Stimulated activated CD4-positive, alpha-beta T cell treated with anti-CD3 and anti-CD28 coated beads, Interleukin-4, amount 100 ng/mL, for 48 hours (primary cell): ENCODE data around the gene PLPPR3.
A peak's percentile ranks its signal among the peaks of the same experiment; 100 is the strongest.

Experiments used
- DNase-seq, 2 donors: peaks; one replicate each; pipeline ENCODE4 v3.0.0-alpha.2; 2020; ENCODE audit warnings: low read depth in 2 of 2

Gene PLPPR3

DNA sequence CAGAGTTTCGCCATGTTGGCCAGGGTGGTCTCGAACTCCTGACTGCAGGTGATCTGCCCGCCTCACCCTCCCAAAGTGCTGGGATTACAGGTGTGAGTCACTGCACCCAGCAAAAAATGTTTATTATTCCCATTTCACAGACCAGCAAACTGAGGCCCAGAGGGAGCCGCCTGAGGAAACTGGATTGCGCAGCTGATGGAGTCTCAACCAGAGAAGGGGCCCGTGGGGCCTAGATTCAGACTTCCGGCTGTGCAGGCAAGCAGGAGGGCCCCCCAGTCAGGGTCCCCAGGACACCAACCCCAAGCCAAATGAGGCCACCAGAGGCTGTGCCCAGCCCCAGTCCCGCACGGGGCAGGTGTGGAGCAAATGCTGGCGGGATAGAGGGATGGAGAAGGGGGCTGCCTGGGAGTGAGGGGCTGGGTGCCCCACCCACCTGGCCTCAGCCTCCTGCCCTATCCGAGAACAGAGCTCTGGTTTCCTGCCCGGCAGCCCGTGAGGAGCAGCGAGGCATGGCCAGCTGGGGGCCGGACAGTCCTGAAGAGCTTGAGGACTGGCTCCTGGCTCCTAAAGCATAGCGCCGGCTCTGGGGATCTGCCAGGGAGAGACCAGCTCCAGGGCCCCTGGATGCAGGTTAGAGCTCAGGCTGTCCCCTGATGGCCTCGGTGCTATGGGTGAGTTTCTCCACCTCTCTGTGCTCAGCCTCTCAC is 48.9 kb downstream of the PLPPR3 start:
- no peak for DNase-seq

- no peak for DNase-seq
Measured at GRCh38 chr19:772063-772462, 49.7 kb downstream of the PLPPR3 start.

DNA sequence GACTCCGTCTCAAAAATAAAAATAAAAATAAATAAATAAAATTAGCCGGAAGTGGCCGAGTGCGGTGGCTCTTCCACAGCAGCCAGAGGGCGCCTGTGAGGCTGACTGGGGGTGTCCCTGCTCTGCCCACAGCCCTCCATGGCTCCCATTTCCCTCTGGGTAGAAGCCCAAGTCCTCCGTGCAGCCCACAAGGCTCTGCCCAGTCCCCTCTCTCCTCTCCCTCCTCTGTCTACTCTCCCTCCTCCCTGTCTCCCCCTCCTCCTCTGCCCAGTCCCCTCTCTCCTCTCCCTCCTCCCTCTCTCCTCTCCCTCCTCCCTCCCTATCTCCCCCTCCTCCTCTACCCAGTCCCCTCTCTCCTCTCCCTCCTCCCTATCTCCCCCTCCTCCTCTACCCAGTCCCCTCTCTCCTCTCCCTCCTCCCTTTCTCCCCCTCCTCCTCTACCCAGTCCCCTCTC is 50.4 kb downstream of the PLPPR3 start:
- DNase-seq: peak; percentile 15 to 24

GRCh38 chr19:769616-770015 is 52.1 kb downstream of the PLPPR3 start:
- no peak for DNase-seq

- DNase-seq: no peak
Measured at GRCh38 chr19:768424-768823, 53.3 kb downstream of the PLPPR3 start.

DNA sequence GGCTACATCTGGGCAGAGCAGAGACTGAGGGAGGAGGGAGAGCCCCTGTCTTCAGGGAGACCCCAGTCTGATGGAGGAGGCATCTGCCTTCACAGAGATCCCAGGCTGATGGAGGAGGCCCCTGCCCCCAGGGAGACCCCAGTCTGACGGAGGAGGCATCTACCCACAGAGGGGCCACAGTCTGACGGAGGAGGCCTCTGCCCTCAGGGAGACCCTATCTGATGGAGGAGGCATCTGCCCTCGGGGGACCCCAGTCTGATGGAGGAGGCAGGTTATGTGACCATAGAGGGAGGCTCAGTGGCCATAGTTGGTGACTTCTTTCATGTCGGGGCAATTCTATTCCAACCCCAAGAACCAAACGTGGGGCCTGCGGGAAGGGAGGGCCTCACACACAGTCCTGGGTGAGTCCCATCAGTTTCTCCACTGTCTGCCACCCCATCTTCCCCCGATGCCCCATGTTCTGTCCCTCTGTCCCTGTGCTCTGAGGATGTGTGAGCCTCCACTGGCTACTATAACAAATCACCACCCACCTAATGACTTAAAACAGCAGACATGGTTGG is 56.5 kb downstream of the PLPPR3 start:
- no peak for DNase-seq

- DNase-seq: no peak
Measured at GRCh38 chr19:764301-764700, 57.5 kb downstream of the PLPPR3 start.

DNA sequence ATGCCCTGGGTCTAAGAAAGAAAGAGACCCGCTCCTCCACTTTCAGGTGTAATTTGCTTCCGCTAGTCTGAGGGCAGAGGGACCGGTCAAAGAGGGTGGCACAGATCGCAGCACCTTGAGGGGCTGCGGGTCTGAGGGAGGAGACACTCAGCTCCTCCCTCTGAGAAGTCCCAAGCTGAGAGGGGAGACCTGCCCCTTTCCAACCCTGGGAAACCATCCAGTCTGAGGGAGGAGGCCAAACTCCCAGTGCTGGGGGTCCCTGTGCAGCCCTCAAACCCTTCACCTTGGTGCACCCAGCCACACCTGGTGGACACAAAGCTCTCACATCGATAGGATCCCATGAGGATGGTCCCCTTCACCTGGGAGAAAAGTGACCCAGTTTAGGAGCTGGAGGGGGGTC is 57.9 kb downstream of the PLPPR3 start:
- no peak for DNase-seq

DNA sequence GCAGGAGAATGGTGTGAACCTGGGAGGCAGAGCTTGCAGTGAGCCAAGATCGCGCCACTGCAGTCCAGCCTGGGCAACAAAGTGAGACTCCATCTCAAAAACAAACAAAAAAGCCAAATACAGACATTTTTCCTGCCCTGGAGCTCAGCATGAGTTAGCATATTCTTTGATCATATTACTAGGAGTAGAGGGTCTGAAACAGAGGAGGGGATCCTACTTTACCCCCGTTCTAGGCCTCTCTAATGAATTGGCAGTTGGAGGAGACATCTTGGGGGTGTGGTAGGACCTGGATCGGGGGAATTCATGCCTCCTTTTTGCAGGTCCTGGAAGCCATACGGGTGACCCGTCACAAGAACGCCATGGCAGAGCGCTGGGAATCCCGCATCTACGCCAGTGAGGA is 58.6 kb downstream of the PLPPR3 start:
- DNase-seq: no peak
